Left lung (tissue), 10 donors: ENCODE data around the gene CD82. TPM values are rescaled to one million over a fixed set of nuclear protein-coding genes. Genes with fewer than 3 reads are reported as not detected.

ENCODE experiments used
- ATAC-seq: fragments of 200-7000 bp; cut with Tn5 transposase; one replicate; pipeline ENCODE4 v1.9.1; 2020; ENCODE audit warnings: moderate library complexity
- DNase-seq, 4 donors: peaks; one replicate each; pipeline ENCODE4 v3.0.0-alpha.2; 2013 to 2020
- H3K27ac ChIP-seq, 2 donors: fragments of 200-600 bp; sonication (generic) in 1 of 2; one replicate each; pipeline versions ENCODE4 v1.5.0 to v1.8.0; 2020 to 2021
- H3K27me3 ChIP-seq, 2 donors: fragments of 200-600 bp; sonication (generic) in 1 of 2; one replicate each; pipeline versions ENCODE4 v1.5.0 to v1.8.0; 2020 to 2021
- H3K36me3 ChIP-seq, 2 donors: fragments of 200-600 bp; sonication (generic) in 1 of 2; one replicate each; pipeline versions ENCODE4 v1.5.0 to v1.8.0; 2020 to 2021
- H3K4me1 ChIP-seq, 2 donors: fragments of 200-600 bp; one replicate each; pipeline ENCODE4 v1.8.0; 2021
- H3K4me3 ChIP-seq, 2 donors: fragments of 200-600 bp; sonication (generic) in 1 of 2; one replicate each; pipeline versions ENCODE4 v1.5.0 to v1.8.0; 2020 to 2021; ENCODE audit warnings: mild to moderate bottlenecking in 1 of 2
- H3K9me3 ChIP-seq, 2 donors: fragments of 200-600 bp; sonication (generic) in 1 of 2; one replicate each; pipeline versions ENCODE4 v1.5.0 to v1.8.0; 2020 to 2021
- CTCF ChIP-seq, 2 donors: fragments of 200-600 bp; sonication (generic) in 1 of 2; IDR thresholded peaks; one replicate each; pipeline versions ENCODE4 v1.5.0 to v1.8.0; 2021; ENCODE audit warnings: antibody characterized with exemption in 2 of 2
- intact Hi-C, 2 donors: fragments of 100-400 bp; cut with DNase I; formaldehyde crosslinking; loops; one replicate each; pipeline versions ENCODE4 v1.11.2 to v1.14.2; 2022
- polyA plus RNA-seq, 6 donors: library from polyadenylated mRNA; unstranded; fragments of 120-200 nt; gene quantifications; one replicate each; pipeline ENCODE4 v1.2.1, GENCODE V29; 2013; ENCODE audit not compliant: insufficient read length in 6 of 6
- total RNA-seq, 2 donors: library from RNA; stranded (reverse); fragmentation: NEBNext Ultra II Directional; extraction: Animal tissue kit (Norgen Biotek cat#: 25700); gene quantifications; one replicate each; pipeline ENCODE4 v1.2.1, GENCODE V29; 2021
- donor health status: DM: no; HTN: yes; CAD: no.
- donor health status: DM: no; HTN: no; CAD: no.

CD82 gene
- total and polyA plus RNA-seq, 8 donors, result 33.7 to 244 (median 54.6) TPM

GRCh38 chr11:44615913-44616791 is 50.7 kb downstream of the CD82 start:
- Histone ChIP-seq H3K4me3 (no peak overlapping the region), H3K9me3 (no peaks in the 10 kb centered on the region), H3K27me3 (no peaks in the 10 kb centered on the region), H3K27ac (no peak overlapping the region), H3K4me1 (peaks cover 0 to 13% of the 10 kb centered on the region in 2 donors), H3K36me3 (peaks cover 0 to 79% of the 10 kb centered on the region in 2 donors)
- TF ChIP-seq CTCF (IDR thresholded peaks at IDR 0.05), result no peak
- ATAC-seq (no peak), DNase-seq (peak in 1 of 4 donors; percentile 24)
- intact Hi-C loops, result loop anchor here in 1 of 2 donors (5.0 kb wide), 1 partner anchor 59 kb away; no protein-coding TSS in a partner anchor

DNA sequence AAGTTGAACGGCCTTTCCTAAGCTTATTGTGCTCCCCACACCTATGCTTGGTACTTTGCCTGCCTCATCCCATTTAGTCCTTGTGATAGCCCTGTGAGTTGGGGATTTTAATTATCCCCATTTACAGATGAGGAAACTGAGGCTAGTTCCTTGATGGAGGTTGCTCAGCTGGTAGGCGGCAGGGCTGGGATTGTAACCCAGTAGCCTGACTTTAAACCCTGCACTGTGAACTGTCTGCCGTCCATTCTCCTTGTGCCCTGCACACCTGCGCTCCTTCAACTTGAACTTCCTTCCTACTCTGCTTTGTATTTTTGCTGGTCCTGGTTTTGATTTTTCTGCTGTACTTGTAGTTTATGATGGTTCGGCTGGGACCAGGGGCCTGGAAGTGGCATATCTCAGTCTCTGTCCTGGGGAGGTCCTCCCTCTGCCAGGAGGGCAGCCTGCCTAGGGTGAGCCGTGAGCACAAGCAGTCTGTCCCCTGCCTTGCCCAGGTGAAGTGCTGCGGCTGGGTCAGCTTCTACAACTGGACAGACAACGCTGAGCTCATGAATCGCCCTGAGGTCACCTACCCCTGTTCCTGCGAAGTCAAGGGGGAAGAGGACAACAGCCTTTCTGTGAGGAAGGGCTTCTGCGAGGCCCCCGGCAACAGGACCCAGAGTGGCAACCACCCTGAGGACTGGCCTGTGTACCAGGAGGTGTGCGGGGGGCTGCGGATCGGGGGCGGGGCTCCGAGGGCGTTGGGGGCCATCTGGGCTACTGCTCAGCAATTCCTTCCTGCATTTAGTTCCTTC is 52.4 kb downstream of the CD82 start:
- H3K27me3 ChIP-seq, result no peaks in the 10 kb centered on the region

GRCh38 chr11:44618561-44619425 is 53.3 kb downstream of the CD82 start:
- H3K4me3 ChIP-seq, result no peak overlapping the region
- H3K27ac ChIP-seq, result no peak overlapping the region
- peaks cover 0 to 28% of the 10 kb centered on the region in 2 donors for H3K4me1 ChIP-seq
- no peaks in the 10 kb centered on the region for H3K27me3 ChIP-seq
- DNase-seq (peak in 1 of 4 donors; percentile 30), ATAC-seq (no peak)
- no peaks in the 10 kb centered on the region for H3K9me3 ChIP-seq
- peaks cover 0 to 64% of the 10 kb centered on the region in 2 donors for H3K36me3 ChIP-seq
- intact Hi-C loops, result loop anchor here in 1 of 2 donors (5.0 kb wide), 1 partner anchor 61 kb away; no protein-coding TSS in a partner anchor
- no peak for TF ChIP-seq CTCF (IDR thresholded peaks at IDR 0.05)

More for the DNA sequence above, 52.4 kb downstream of the CD82 start:
- H3K4me3 ChIP-seq, result no peak overlapping the region
- no peak overlapping the region for H3K27ac ChIP-seq
- DNase-seq (peak in 1 of 4 donors; percentile 27), ATAC-seq (no peak)
- peaks cover 0 to 71% of the 10 kb centered on the region in 2 donors for H3K36me3 ChIP-seq
- no peak for TF ChIP-seq CTCF (IDR thresholded peaks at IDR 0.05)
- peaks cover 0 to 19% of the 10 kb centered on the region in 2 donors for H3K4me1 ChIP-seq
- no peaks in the 10 kb centered on the region for H3K9me3 ChIP-seq
- intact Hi-C loops, result loop anchor here in 1 of 2 donors (5.0 kb wide), 1 partner anchor 61 kb away; no protein-coding TSS in a partner anchor

GRCh38 chr11:44620328-44620725 is 54.9 kb downstream of the CD82 start:
- no peak for ATAC-seq
- Histone ChIP-seq H3K9me3 (no peaks in the 10 kb centered on the region), H3K27ac (no peak overlapping the region), H3K27me3 (no peaks in the 10 kb centered on the region), H3K4me3 (no peak overlapping the region), H3K36me3 (peaks cover 0 to 51% of the 10 kb centered on the region in 2 donors), H3K4me1 (peaks cover 0 to 40% of the 10 kb centered on the region in 2 donors)
- peak in 2 of 4 donors; percentile 12 to 34 for DNase-seq
- no peak for TF ChIP-seq CTCF (IDR thresholded peaks at IDR 0.05)
- intact Hi-C loops, result loop anchor here in 1 of 2 donors (5.0 to 10.0 kb wide), 2 partner anchors 104 to 292 kb away; partner anchors contain the start of gene TSPAN18
